ENCODE results near the gene VPS8.

DNA sequence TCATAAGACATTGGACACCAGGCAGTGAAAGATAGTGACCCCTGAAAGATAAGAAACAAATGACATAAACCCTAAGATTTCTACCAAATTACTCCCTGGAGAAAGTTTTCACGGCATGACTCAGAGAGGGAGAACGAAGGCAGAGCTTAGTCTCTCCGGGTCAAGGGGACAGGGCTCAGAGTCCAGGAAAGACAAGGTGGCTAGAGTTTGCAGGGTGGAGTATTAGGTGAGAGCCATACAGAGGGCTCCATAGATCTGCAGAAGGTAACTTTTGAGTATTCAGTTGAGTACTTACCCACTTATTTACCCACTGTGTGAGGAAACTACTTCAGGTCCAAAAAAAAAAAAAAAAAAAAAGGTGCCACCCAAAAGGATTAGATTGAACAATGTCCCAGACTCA lies 197.7 kb downstream of the VPS8 start:
- TF ChIP-seq EHMT2 (IDR thresholded peaks at IDR 0.05; ENCODE audit: low read depth) (no peak), POLR2A (IDR thresholded peaks at IDR 0.05; ENCODE audit: low read length) (no peak), HDAC2 (IDR thresholded peaks at IDR 0.05) (no peak), EP300 (IDR thresholded peaks at IDR 0.05) (no peak), CEBPB (IDR thresholded peaks at IDR 0.05) (no peak), RAD21 (conservative IDR thresholded peaks at IDR 0.05 in 1 of 2, IDR thresholded peaks at IDR 0.05 in 1 of 2) (no peak)
- TF ChIP-seq, protein P1, sequence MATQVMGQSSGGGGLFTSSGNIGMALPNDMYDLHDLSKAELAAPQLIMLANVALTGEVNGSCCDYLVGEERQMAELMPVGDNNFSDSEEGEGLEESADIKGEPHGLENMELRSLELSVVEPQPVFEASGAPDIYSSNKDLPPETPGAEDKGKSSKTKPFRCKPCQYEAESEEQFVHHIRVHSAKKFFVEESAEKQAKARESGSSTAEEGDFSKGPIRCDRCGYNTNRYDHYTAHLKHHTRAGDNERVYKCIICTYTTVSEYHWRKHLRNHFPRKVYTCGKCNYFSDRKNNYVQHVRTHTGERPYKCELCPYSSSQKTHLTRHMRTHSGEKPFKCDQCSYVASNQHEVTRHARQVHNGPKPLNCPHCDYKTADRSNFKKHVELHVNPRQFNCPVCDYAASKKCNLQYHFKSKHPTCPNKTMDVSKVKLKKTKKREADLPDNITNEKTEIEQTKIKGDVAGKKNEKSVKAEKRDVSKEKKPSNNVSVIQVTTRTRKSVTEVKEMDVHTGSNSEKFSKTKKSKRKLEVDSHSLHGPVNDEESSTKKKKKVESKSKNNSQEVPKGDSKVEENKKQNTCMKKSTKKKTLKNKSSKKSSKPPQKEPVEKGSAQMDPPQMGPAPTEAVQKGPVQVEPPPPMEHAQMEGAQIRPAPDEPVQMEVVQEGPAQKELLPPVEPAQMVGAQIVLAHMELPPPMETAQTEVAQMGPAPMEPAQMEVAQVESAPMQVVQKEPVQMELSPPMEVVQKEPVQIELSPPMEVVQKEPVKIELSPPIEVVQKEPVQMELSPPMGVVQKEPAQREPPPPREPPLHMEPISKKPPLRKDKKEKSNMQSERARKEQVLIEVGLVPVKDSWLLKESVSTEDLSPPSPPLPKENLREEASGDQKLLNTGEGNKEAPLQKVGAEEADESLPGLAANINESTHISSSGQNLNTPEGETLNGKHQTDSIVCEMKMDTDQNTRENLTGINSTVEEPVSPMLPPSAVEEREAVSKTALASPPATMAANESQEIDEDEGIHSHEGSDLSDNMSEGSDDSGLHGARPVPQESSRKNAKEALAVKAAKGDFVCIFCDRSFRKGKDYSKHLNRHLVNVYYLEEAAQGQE (IDR thresholded peaks at IDR 0.05), result no peak
- TF ChIP-seq, protein P2, sequence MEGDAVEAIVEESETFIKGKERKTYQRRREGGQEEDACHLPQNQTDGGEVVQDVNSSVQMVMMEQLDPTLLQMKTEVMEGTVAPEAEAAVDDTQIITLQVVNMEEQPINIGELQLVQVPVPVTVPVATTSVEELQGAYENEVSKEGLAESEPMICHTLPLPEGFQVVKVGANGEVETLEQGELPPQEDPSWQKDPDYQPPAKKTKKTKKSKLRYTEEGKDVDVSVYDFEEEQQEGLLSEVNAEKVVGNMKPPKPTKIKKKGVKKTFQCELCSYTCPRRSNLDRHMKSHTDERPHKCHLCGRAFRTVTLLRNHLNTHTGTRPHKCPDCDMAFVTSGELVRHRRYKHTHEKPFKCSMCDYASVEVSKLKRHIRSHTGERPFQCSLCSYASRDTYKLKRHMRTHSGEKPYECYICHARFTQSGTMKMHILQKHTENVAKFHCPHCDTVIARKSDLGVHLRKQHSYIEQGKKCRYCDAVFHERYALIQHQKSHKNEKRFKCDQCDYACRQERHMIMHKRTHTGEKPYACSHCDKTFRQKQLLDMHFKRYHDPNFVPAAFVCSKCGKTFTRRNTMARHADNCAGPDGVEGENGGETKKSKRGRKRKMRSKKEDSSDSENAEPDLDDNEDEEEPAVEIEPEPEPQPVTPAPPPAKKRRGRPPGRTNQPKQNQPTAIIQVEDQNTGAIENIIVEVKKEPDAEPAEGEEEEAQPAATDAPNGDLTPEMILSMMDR (IDR thresholded peaks at IDR 0.05), result no peak
- TF ChIP-seq, protein P3, sequence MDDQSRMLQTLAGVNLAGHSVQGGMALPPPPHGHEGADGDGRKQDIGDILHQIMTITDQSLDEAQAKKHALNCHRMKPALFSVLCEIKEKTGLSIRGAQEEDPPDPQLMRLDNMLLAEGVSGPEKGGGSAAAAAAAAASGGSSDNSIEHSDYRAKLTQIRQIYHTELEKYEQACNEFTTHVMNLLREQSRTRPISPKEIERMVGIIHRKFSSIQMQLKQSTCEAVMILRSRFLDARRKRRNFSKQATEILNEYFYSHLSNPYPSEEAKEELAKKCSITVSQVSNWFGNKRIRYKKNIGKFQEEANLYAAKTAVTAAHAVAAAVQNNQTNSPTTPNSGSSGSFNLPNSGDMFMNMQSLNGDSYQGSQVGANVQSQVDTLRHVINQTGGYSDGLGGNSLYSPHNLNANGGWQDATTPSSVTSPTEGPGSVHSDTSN (IDR thresholded peaks at IDR 0.05), result no peak
- TF ChIP-seq, protein P4, sequence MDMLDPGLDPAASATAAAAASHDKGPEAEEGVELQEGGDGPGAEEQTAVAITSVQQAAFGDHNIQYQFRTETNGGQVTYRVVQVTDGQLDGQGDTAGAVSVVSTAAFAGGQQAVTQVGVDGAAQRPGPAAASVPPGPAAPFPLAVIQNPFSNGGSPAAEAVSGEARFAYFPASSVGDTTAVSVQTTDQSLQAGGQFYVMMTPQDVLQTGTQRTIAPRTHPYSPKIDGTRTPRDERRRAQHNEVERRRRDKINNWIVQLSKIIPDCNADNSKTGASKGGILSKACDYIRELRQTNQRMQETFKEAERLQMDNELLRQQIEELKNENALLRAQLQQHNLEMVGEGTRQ (IDR thresholded peaks at IDR 0.05), result no peak
- TF ChIP-seq, protein P5, sequence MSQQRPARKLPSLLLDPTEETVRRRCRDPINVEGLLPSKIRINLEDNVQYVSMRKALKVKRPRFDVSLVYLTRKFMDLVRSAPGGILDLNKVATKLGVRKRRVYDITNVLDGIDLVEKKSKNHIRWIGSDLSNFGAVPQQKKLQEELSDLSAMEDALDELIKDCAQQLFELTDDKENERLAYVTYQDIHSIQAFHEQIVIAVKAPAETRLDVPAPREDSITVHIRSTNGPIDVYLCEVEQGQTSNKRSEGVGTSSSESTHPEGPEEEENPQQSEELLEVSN (IDR thresholded peaks at IDR 0.05; ENCODE audit: borderline replicate concordance, low read depth), result no peak

Data from A549 (cell line).